ENCODE measurements around the gene ZCWPW1.
"Not testable (repeated sequence)": the region's sequence is repeated elsewhere in the genome, so short reads cannot be mapped to it uniquely, and the experiment has no call there.

The ZCWPW1 gene

GRCh38 chr7:100397315-100398081 is 31.0 kb downstream of the ZCWPW1 start:
- DNase-seq = no peak

- DNase-seq = no peak
Measured at GRCh38 chr7:100396421-100396982, 32.0 kb downstream of the ZCWPW1 start.

GRCh38 chr7:100394077-100394476 is 34.4 kb downstream of the ZCWPW1 start:
- DNase-seq = no peak

- no peak for DNase-seq
Measured at GRCh38 chr7:100393233-100393905, 35.1 kb downstream of the ZCWPW1 start.

- DNase-seq = no peak
Measured at GRCh38 chr7:100390286-100391009, 38.1 kb downstream of the ZCWPW1 start.

- DNase-seq = no peak
Measured at GRCh38 chr7:100389437-100390088, 38.9 kb downstream of the ZCWPW1 start.

GRCh38 chr7:100387695-100388094 is 40.8 kb downstream of the ZCWPW1 start:
- DNase-seq = no peak

GRCh38 chr7:100386940-100387339 is 41.6 kb downstream of the ZCWPW1 start:
- DNase-seq = no peak

GRCh38 chr7:100384628-100385294 is 43.7 kb downstream of the ZCWPW1 start:
- DNase-seq = no peak

- not testable (repeated sequence) for DNase-seq
Measured at GRCh38 chr7:100382234-100382853, 46.2 kb downstream of the ZCWPW1 start.

GRCh38 chr7:100381531-100382233 is 46.8 kb downstream of the ZCWPW1 start:
- not testable (repeated sequence) for DNase-seq

GRCh38 chr7:100380196-100380595 is 48.3 kb downstream of the ZCWPW1 start:
- DNase-seq = no peak

- DNase-seq = no peak
Measured at GRCh38 chr7:100378114-100378755, 50.3 kb downstream of the ZCWPW1 start.

- no peak for DNase-seq
Measured at GRCh38 chr7:100376066-100376465, 52.4 kb downstream of the ZCWPW1 start.

GRCh38 chr7:100374601-100375000 is 53.9 kb downstream of the ZCWPW1 start:
- DNase-seq = no peak

- DNase-seq = not testable (repeated sequence)
Measured at GRCh38 chr7:100373870-100374598, 54.5 kb downstream of the ZCWPW1 start.

GRCh38 chr7:100373261-100373831 is 55.2 kb downstream of the ZCWPW1 start, which contains the start of gene PILRA:
TSS of gene PILRA (plus strand) at chr7:100373487. CDS start at chr7:100373657, 170 bp downstream.
- DNase-seq = no peak

GRCh38 chr7:100372694-100373093 is 55.8 kb downstream of the ZCWPW1 start:
- no peak for DNase-seq

- peak; percentile 61 for DNase-seq
Measured at GRCh38 chr7:100372256-100372655, 56.2 kb downstream of the ZCWPW1 start.
